Cardiac muscle cell (in vitro differentiated cells and primary cell): ENCODE data around the gene TUBGCP5. TPM values are rescaled to one million over a fixed set of nuclear protein-coding genes. Genes with fewer than 3 reads are reported as not detected.
"Not testable (repeated sequence)": the region's sequence is repeated elsewhere in the genome, so short reads cannot be mapped to it uniquely, and the experiment has no call there.

ENCODE experiments used
- DNase-seq, 2 donors: peaks; one replicate each; pipeline versions ENCODE4 v3.0.0 to v3.0.0-alpha.2; 2010 to 2017; ENCODE audit warnings: low read depth in 1 of 2, low spot score in 1 of 2
- H3K27ac ChIP-seq: fragments of 200-600 bp; sonication (generic); 2 replicates; pipeline ENCODE4 v1.5.1; 2016
- H3K27me3 ChIP-seq: fragments of 200-600 bp; sonication (generic); 2 replicates; pipeline ENCODE4 v1.6.0; 2016; ENCODE audit warnings: control low read depth
- H3K36me3 ChIP-seq: fragments of 200-600 bp; sonication (generic); 2 replicates; pipeline ENCODE4 v1.5.1; 2016; ENCODE audit warnings: control low read depth
- H3K4me1 ChIP-seq: fragments of 200-600 bp; sonication (generic); 2 replicates; pipeline ENCODE4 v1.8.1; 2017; ENCODE audit warnings: low read depth, mild to moderate bottlenecking, mixed run types
- H3K4me3 ChIP-seq: fragments of 200-600 bp; sonication (generic); 2 replicates; pipeline ENCODE4 v1.5.1; 2016; ENCODE audit warnings: mild to moderate bottlenecking
- H3K9me3 ChIP-seq: fragments of 200-600 bp; sonication (generic); 2 replicates; pipeline ENCODE4 v1.5.1; 2017; ENCODE audit warnings: low read depth, mild to moderate bottlenecking, control low read depth
- CTCF ChIP-seq: IDR thresholded peaks from 2 replicates; pipeline ENCODE4 v1.5.1; 2012; ENCODE audit warnings: low read depth, mild to moderate bottlenecking, low read length
- polyA plus RNA-seq: library from polyadenylated mRNA; unstranded; fragments of >200 nt; fragmentation: Nextera tagmentation; extraction: Ambion mirVana; gene quantifications from 2 replicates; pipeline ENCODE4 v1.2.1, GENCODE V29; 2016
- total RNA-seq: library from RNA; depleted of rRNA; stranded (reverse); fragments of >200 nt; gene quantifications from 2 replicates; pipeline ENCODE4 v1.2.3, GENCODE V29; 2016

TUBGCP5 gene
- total RNA-seq (13.2 and 14.6 TPM in 2 replicates), polyA plus RNA-seq (11.8 and 19.1 TPM in 2 replicates)

- peak within 1 kb of the TSS; percentile 94 for H3K27ac ChIP-seq
- no peak for TF ChIP-seq CTCF
- H3K36me3 ChIP-seq: no peaks in the 10 kb centered on the region
- H3K27me3 ChIP-seq: no peaks in the 10 kb centered on the region
- H3K4me3 ChIP-seq: peak within 1 kb of the TSS; percentile 91
- H3K9me3 ChIP-seq: no peaks in the 10 kb centered on the region
- peaks cover 6% of the 10 kb centered on the region for H3K4me1 ChIP-seq
- DNase-seq: peak; percentile 99
Measured at GRCh38 chr15:23039143-23039916, at the start of gene TUBGCP5. TUBGCP5 (minus strand) TSS chr15:23039569; CDS start chr15:23039543, 26 bp downstream.

DNA sequence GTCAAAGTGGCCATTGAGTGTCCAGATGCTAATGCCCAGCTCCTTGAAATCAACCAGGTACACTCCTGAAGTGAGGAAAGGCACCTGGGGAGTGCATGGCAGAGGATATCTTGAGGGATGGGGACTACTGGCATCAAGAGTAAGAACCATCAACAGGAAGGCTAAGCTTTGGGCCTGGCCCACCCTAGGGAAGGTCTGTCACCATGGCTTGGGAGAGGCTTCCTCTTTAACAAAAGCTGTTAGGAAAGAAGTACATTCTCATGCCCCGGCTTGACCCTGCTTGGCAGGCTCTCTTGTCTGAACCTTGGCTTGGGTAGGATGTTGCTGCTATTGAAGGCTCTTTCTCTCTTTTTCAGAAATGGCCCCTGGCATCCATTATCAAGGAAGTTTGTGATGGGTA is 43.7 kb upstream of the TUBGCP5 start:
- Histone ChIP-seq H3K9me3 (no peaks in the 10 kb centered on the region), H3K27me3 (no peaks in the 10 kb centered on the region), H3K4me1 (no peaks in the 10 kb centered on the region), H3K36me3 (no peaks in the 10 kb centered on the region), H3K4me3 (no peak overlapping the region), H3K27ac (no peak overlapping the region)
- no peak for DNase-seq
- TF ChIP-seq CTCF: no peak

GRCh38 chr15:23081996-23082737 is 42.8 kb upstream of the TUBGCP5 start:
- H3K4me3 ChIP-seq, H3K36me3 ChIP-seq, H3K27ac ChIP-seq, H3K9me3 ChIP-seq, H3K27me3 ChIP-seq, DNase-seq, H3K4me1 ChIP-seq: not testable (repeated sequence)

DNA sequence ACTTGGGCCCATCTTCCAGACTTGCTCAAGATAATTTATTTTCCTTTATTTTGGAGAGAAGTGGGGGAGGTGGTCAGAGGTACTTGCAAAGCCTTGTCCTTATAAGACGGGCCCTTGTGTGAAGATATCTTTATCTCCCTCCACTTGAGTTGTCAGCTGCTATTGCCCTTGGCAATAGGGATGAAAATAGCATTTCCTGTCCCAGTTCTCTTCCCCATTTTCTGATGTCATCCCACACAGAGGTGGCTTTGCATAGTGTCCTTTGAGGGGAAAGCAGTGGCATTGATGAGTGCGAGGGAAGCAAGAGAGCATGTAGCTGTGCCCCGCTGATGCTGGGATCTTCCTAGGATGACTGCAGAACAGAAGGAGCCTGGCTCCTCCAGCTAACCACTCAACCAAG is 41.9 kb upstream of the TUBGCP5 start:
- H3K4me1 ChIP-seq: no peaks in the 10 kb centered on the region
- no peaks in the 10 kb centered on the region for H3K9me3 ChIP-seq
- no peak overlapping the region for H3K27ac ChIP-seq
- H3K36me3 ChIP-seq: no peaks in the 10 kb centered on the region
- peak in 1 of 2 donors; percentile 1 for DNase-seq
- no peaks in the 10 kb centered on the region for H3K27me3 ChIP-seq
- no peak overlapping the region for H3K4me3 ChIP-seq
- TF ChIP-seq CTCF: no peak

GRCh38 chr15:23079766-23080165 is 40.4 kb upstream of the TUBGCP5 start:
- H3K4me1 ChIP-seq: no peaks in the 10 kb centered on the region
- DNase-seq: no peak
- H3K36me3 ChIP-seq: no peaks in the 10 kb centered on the region
- peaks cover under 1% of the 10 kb centered on the region for H3K27me3 ChIP-seq
- no peak for TF ChIP-seq CTCF
- H3K4me3 ChIP-seq: no peak overlapping the region
- no peak overlapping the region for H3K27ac ChIP-seq
- no peaks in the 10 kb centered on the region for H3K9me3 ChIP-seq

DNA sequence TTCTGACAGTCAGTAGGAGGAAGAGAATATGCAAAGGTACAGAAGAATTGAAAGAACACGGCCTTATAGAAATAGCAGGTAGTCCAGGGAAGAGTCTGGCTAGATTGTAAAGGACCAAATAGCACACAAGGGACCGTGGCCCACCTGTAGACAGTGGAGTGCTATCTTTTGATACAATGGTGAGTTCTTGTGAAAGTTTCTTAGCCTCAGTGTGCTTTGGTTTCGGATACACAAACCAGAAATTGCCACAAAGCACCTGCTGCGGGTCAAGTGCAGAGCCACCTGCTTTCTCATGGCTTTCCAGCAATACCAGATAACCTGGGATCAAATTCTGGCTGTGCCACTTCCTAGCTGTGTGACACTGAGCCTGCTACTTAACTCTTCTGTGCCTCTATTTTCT is 36.6 kb upstream of the TUBGCP5 start:
- H3K27me3 ChIP-seq: peaks cover 5% of the 10 kb centered on the region
- no peak overlapping the region for H3K27ac ChIP-seq
- H3K4me3 ChIP-seq: no peak overlapping the region
- TF ChIP-seq CTCF: no peak
- H3K36me3 ChIP-seq: no peaks in the 10 kb centered on the region
- DNase-seq: no peak
- no peaks in the 10 kb centered on the region for H3K4me1 ChIP-seq
- H3K9me3 ChIP-seq: no peaks in the 10 kb centered on the region
